GM15510 (cell line): ENCODE measurements around the gene CD93.

Source experiments
- POLR2A ChIP-seq: IDR thresholded peaks from 3 replicates; pipeline ENCODE4 v1.6.1; 2011; ENCODE audit warnings: borderline replicate concordance; ENCODE audit not compliant: insufficient read length; ENCODE audit errors: extremely low read depth

The CD93 gene

DNA sequence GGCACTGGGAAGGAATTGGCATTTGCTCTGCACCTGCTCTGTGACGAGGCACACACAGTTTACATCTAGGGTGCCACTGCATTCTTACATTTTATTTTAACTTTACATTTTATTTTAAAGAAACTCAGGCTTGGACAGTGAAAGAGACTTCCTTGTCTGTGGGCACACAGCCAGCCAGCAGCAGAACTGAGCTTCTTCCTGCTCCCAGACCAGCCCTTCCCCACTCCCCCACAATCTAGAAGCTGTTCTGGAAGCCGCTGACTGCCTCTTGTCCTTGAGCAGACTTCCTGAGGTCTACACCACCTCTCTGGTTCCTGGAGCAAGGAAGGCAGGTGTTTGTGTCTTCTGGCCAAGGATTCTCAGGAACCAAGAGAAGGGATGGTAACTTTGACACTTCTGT, 27.9 kb upstream of the CD93 start:
- TF ChIP-seq POLR2A, result no peak

DNA sequence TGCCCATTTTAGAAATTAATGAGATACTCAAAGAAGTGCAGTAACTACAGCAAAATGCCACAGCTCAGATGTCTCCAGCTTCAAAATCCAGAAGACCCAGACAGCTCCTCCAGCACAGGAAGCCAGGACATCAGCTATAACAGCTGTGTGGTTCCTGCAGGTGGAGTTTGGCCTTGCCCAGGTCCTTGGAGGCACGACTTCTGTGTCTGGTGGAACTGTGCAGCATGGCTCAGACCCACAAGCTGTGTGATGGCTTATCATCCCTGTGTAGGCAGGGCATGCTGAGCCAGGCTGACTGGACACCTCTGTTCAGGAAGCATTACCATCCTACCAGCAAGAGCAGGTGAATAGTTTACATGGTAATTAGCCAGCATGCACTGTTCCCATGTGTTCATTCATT, 26.5 kb upstream of the CD93 start:
- TF ChIP-seq POLR2A, result no peak

DNA sequence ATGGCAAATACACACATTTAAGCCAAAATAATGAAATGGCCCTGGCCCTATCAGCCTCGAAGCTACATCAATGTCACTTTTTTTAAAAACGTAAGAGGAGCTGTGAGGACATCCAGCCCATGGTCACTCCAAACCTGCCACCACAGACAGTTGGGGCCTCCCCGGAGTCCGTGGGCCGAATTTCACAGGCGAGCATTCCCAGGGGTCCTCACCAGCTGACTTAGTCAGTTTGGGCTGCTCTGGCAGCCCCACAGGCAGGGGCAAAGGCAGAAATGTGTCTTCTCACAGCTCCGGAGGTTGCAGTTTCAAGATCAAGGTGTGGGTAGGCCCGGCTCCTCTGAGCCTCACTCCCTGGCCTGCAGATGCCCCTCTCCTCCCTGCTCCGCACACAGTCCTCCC, 25.8 kb upstream of the CD93 start:
- TF ChIP-seq POLR2A, result no peak

DNA sequence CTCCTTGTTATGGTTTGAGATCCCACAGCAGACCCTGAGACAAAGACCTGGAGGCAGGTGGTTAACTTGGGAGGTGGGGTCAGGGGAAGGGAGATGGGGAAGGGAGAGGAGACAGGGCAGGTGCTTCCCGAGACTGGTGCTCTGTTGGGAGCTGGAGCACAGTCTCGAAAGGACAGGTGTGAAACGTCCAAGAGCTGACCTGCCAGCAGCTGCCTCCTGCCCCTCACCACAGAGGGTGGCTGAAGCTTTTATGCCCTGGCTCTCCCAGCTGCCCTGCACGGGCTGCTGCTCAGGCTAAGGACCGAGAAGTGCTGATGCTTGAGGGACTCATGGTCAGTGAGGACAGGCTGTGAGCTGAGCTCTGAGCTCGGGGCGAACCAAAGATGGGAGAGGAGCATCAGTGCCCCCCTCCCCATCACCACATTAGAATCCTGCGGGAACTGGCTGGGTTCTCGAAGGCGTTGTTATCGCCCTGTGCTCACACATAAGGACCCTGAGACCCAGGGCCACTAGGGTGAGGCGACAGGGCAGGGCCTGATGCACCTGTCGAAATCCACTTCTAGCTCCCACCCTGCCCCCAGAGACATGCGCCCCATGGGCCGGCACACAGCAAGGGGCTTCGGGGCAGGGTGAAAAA, 25.3 kb upstream of the CD93 start:
- no peak for TF ChIP-seq POLR2A

DNA sequence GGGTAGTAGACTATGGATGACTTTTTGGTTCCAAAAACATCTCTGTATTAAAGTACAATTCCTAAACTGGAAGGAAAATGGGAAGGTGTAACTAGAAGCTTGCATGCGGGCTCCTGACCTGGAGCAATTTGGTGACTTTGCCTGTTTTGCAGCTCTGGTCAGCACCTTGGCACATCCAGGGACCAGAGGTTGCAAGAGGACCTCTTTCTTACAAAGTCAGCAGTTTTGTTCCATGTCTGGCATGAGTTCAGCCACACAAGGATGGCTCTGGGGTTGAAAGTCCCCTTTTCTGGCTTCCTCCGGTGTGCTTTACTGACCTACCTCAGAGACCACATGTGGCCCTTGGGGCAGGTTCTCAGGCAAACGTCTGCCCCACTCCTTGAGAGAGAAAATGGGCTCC, 22.7 kb upstream of the CD93 start:
- no peak for TF ChIP-seq POLR2A

DNA sequence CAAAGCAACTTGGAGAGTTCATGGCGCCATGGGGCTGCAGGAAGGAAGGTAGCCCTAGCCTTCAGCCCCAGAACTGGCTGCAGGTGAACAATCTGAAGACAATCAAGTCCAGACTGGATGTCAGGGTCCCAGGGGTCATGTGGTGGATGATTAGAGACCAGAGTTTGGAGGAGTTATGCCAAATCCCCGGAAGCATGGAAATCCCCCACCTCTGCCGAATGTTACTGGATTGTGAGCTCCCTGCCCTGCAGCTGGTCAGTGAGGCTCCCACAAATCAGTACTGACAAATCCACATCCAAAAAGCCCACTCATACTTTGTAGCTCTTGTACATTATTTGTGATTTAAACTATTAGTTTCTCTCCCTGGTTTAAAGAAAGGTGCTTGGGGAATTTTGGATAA, 21.3 kb upstream of the CD93 start:
- TF ChIP-seq POLR2A, result no peak

DNA sequence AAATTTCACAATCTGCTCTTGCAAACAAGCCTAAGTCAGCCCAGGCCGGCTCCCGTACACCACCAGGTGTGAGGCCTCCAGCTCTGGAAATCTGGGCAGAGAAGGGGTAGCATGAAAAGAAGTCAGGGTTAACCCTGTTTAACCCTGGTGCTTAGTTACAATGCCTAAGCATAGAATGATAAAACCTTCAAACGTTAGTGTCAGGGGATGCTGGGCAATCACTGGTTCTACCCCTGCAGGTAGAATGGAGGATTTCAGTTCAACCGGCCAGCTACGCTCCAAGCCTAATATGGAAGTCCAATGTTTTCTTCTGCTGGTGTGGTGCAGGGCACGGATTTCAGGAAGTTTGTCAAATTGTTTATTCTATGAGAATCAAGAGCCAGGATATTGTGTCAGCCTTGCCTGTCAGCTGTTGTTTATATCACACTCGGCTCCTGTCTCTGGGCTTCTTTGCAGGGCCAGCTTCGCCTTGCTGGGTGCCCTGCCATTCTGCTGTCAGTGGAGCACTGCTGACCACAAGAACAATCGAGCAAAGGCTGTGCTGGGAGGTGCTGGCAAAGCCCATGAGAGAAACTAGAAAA, 20.2 kb upstream of the CD93 start:
- no peak for TF ChIP-seq POLR2A

DNA sequence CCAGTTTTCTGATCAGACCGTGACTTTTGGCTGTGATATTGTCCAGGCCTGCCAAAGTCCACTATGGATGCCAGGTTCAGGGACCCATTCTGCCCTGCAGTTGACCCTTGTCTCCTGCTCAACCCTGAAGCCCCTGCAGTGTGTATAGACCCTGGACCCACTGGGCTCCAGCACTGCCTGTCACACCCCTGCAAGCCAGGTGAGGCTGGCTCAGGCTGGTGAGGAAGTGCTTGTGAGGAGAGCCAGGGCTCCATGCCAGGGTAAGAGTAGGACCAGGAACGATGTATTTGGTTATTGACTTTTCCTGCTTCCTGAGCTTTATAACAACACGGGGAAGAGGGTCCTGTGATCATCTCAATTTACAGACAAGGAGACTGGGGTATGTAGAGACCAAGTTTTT, 19.1 kb upstream of the CD93 start:
- no peak for TF ChIP-seq POLR2A

DNA sequence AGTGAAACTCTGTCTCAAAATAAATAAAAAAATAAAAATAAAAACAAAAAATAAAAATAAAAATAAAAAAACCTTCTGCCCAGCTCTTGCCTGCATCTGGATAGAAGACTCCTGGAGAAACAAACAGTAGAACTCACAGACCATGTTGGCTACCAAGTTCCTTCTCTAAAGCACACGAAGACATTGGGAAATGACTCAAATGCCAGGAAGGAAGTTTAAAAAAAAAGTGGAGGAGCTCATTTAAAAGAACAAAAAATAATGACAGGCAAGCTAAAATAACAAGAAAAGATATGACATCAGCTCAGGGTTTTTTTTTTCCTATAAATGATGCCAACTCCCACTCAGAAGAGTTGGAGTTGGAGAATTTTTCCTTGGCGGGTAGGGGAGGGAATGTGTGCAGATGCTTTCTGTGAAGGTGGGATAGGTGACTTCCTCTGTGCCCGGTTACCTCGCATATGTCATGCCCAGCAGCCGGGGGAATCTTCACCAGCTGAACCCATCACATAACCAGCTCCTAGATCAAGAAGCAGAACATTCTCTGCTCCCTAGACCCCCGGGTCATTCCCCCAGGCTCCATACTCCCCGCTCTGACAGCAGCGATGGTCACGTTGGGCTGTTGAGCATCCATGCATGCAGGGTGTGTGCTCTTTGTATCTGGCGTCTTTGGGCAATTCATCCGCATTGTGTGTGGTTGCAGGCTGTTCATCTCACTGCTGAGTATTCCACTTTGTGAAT, 17.3 kb upstream of the CD93 start:
- no peak for TF ChIP-seq POLR2A

DNA sequence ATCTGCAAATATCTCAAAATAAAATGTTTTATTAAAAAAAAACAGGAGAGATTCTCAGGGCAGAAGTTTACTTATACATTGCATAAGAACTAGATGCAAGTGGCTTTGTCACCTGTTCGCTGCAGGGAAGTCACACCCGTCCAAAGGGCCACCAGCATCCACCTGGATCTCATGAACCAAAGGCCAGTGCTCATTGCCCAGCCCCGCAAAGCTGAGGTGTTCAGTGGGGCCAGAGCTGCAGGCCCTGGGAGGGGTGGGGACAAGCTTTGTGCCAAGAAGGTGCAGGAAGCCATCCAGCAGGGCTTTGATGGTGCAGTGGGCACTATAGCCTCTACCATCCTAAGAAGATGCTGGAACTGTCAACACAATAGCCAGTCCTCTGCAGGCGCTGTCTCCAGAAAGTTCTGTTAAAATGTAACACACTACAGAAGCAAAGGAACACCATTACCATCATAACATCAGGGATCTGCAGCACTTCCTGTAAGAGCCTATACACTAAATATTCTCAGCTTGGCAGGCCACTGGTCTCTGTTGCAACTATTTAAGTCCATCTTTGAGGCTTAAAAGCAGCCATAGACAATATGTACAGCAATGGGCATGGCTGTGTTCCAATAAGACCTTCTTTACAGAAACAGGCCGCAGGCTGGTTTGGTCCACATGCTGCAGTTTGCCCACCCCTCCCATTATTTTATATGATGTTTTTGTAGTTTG, 15.7 kb upstream of the CD93 start:
- TF ChIP-seq POLR2A, result no peak

DNA sequence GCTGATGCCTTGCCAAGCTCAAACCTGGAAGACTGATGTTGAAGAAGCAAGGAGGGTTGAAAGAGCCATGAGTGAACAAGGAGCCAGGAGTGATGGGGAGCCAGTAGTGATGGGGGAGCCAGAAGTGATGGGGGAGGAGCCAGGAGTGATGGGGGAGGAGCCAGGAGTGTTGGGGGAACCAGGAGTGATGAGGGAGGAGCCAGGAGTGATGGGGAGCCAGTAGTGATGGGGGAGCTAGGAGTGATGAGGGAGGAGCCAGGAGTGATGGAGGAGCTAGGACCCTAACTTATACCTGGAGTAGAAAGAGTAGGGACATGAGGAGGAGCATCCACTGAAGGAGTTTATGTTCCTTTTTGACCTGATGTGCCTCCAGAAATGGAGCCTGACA, 14.6 kb upstream of the CD93 start:
- TF ChIP-seq POLR2A, result no peak

DNA sequence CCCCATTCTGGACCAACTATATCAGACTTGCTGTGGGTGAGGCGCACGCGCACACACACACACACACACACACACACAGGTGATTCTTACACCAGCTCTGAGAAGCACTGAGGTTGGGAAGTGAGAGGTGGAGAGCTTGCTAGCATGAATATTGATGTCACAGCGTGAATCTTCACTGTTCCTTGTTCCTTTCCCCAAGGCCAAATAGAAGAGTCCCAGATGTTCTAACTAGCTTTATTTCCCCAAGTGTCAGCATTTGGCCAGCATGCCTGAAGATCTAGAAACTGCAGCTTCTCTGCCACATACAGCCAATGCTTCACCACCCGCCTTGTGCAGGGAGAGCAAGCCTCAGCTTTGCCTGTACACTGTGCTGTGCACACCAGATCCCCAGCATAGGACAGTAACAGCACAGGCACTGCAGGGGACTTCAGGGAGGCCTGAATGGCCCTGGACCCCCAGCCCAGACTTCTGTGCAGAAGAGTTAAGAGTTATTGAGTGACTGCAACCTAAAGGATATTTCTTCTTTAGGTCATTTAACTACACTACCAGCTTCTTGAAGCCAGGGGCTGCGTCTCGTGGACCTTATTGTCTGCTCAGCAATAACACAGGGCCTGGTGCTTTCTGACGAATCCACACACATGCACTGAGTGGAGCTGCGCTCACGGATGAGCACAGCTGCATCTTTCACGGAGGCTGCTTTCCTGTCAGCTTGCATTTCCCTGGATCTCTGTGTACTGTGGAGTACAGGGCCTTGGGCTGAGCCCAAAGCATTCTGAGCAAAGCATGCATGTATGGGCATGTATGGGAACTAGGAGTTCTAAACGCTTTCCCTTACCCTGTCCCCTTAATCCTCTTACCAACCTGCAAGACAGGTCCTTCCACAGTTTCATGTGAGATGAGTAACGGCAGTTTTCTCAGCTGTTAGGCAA, 13.9 kb upstream of the CD93 start:
- TF ChIP-seq POLR2A, result no peak

DNA sequence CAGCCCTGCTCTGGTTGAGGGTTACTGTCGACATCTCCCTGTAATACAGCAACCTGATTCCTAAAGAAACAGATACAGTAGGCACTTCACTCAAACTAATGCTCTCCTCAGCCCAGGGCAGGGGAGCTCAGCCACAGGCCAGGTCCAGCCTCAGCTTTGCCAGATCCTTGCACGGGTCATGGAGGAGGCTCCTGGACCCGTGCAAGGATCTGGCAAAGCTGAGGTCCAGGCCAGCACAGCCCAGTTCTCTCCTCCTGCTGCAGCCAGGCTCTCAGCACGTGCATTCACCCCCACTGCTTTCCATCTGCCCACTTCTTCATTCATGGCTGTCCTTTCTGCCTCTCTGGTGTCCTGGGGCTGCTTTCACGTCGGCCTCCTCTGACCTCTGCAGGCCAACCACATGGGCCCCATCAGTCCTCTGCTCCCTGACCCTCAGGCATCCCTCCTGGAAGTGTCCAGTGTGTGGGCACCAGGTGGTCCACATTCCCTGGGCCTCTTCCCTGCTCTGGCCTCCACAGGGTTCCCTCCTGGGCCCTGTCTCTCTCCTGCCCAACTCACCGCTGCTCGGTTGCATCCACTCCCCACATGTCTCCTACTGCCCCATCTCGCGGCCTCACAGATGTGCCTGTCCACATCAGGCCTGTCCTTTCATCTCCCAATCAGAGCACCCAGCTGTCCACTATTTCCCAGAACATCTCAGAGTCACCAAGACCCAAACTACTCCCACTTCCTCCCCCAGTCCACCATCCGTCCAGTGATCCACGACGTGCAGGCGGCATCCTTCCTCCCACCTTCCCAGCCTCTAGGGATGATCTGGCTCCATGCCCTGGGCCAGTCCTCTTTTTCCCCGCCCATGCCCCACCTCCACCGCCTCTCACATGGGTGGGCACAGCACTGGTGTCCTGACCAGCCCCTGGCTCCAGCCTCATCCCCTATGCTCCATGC, 11.8 kb upstream of the CD93 start:
- no peak for TF ChIP-seq POLR2A
